IMR-90 (cell line): ENCODE results near the gene POLD1. TPM values are rescaled to one million over a fixed set of nuclear protein-coding genes. Genes with fewer than 3 reads are reported as not detected.

Source experiments
- ATAC-seq: fragments of 200-7000 bp; cut with Tn5 transposase; 2 replicates; pipeline ENCODE4 v1.9.1; 2020; ENCODE audit warnings: low read depth, mild to moderate bottlenecking, moderate library complexity
- BruUV-seq: library from RNA; stranded (reverse); fragments of 400-500 nt; replicated peaks from 2 replicates; lab custom pipeline; 2021; lab: Mats Ljungman, UMichigan
- CTCF ChIA-PET: fragments of 300-600 bp; formaldehyde crosslinking; extraction: SDS; loops from one replicate; lab custom pipeline; 2021; ENCODE audit warnings: antibody characterized with exemption; lab: Yijun Ruan, JAX
- POLR2A ChIA-PET: fragments of 300-600 bp; sonication (Branson Sonifier 250); formaldehyde crosslinking; loops from one replicate; lab custom pipeline; 2022; ENCODE audit warnings: antibody characterized with exemption; ENCODE audit not compliant: unreplicated experiment; lab: Charles Lee
- DNase-seq: peaks from one replicate; pipeline ENCODE4 v3.0.0; 2013
- H2AFZ ChIP-seq: replicated peaks from 2 replicates; pipeline ENCODE3; 2013; ENCODE audit warnings: low read length, mild to moderate bottlenecking; ENCODE audit not compliant: poor library complexity
- H2AK5ac ChIP-seq: 2 replicates; pipeline ENCODE4 v1.6.1; 2013; ENCODE audit warnings: low read depth, low read length, inconsistent platforms
- H2AK9ac ChIP-seq: replicated peaks from 2 replicates; pipeline ENCODE3; 2013; ENCODE audit warnings: mild to moderate bottlenecking, low read depth, low read length, moderate library complexity; ENCODE audit not compliant: poor library complexity
- H2BK120ac ChIP-seq: 2 replicates; pipeline ENCODE4 v1.6.1; 2013; ENCODE audit warnings: low read depth, low read length, inconsistent platforms
- H2BK15ac ChIP-seq: 3 replicates; pipeline ENCODE4 v1.6.1; 2013; ENCODE audit warnings: low read depth, low read length, inconsistent platforms
- H2BK20ac ChIP-seq: 2 replicates; pipeline ENCODE4 v1.6.1; 2013; ENCODE audit warnings: low read depth, mild to moderate bottlenecking, inconsistent platforms, low read length, moderate library complexity
- H2BK5ac ChIP-seq: 2 replicates; pipeline ENCODE4 v1.6.1; 2013; ENCODE audit warnings: mild to moderate bottlenecking, low read depth, low read length, inconsistent platforms; ENCODE audit not compliant: poor library complexity, severe bottlenecking
- H3K14ac ChIP-seq: replicated peaks from 2 replicates; pipeline ENCODE4 v1.6.1; 2013; ENCODE audit warnings: low read depth, low read length, inconsistent platforms
- H3K18ac ChIP-seq: 2 replicates; pipeline ENCODE4 v1.6.1; 2013; ENCODE audit warnings: low read depth, low read length, control low read depth
- H3K23ac ChIP-seq: 2 replicates; pipeline ENCODE4 v1.6.1; 2013; ENCODE audit warnings: low read depth, low read length, inconsistent platforms
- H3K27ac ChIP-seq: 2 replicates; pipeline ENCODE4 v1.5.1; 2013; ENCODE audit warnings: mild to moderate bottlenecking, control low read depth, low read length; ENCODE audit not compliant: insufficient read depth
- H3K27me3 ChIP-seq: 2 replicates; pipeline ENCODE4 v1.6.1; 2013; ENCODE audit warnings: low read length; ENCODE audit not compliant: control insufficient read depth, insufficient read depth
- H3K36me3 ChIP-seq: 2 replicates; pipeline ENCODE4 v1.6.1; 2013; ENCODE audit warnings: low read length, mixed read lengths; ENCODE audit not compliant: control insufficient read depth, insufficient read depth
- H3K4ac ChIP-seq: 2 replicates; pipeline ENCODE4 v1.6.1; 2013; ENCODE audit warnings: low read depth, low read length, inconsistent platforms
- H3K4me1 ChIP-seq: 2 replicates; pipeline ENCODE4 v1.6.1; 2013; ENCODE audit warnings: low read length, mixed read lengths; ENCODE audit not compliant: control insufficient read depth, insufficient read depth
- H3K4me2 ChIP-seq: 2 replicates; pipeline ENCODE4 v1.6.1; 2013; ENCODE audit warnings: low read depth, mild to moderate bottlenecking, control low read depth, low read length, moderate library complexity
- H3K4me3 ChIP-seq: 2 replicates; pipeline ENCODE4 v1.5.1; 2013; ENCODE audit warnings: low read depth, mild to moderate bottlenecking, control low read depth, low read length, moderate library complexity; ENCODE audit not compliant: insufficient read depth
- H3K56ac ChIP-seq: 2 replicates; pipeline ENCODE4 v1.6.1; 2013; ENCODE audit warnings: low read length, inconsistent platforms; ENCODE audit not compliant: insufficient read depth; ENCODE audit errors: extremely low read depth
- H3K79me1 ChIP-seq, 2 experiments: 2 replicates each; pipeline ENCODE4 v1.6.1; 2013; ENCODE audit warnings: low read length in 2 of 2, inconsistent platforms in 1 of 2, low read depth in 1 of 2
- H3K9ac ChIP-seq: 2 replicates; pipeline ENCODE4 v1.6.1; 2013; ENCODE audit warnings: low read depth, low read length, control low read depth
- H3K9me1 ChIP-seq: 2 replicates; pipeline ENCODE4 v1.6.1; 2013; ENCODE audit warnings: low read length, inconsistent platforms; ENCODE audit not compliant: insufficient read depth
- H3K9me3 ChIP-seq: 2 replicates; pipeline ENCODE4 v1.6.1; 2013; ENCODE audit warnings: low read length; ENCODE audit not compliant: control insufficient read depth, insufficient read depth
- H4K20me1 ChIP-seq: 2 replicates; pipeline ENCODE4 v1.6.1; 2013; ENCODE audit warnings: low read length, inconsistent platforms; ENCODE audit not compliant: insufficient read depth
- H4K5ac ChIP-seq: 2 replicates; pipeline ENCODE4 v1.6.1; 2013; ENCODE audit warnings: mild to moderate bottlenecking, low read depth, low read length, control low read depth
- H4K8ac ChIP-seq, 2 experiments: 2 replicates each; pipeline ENCODE4 v1.6.1; 2013; ENCODE audit warnings: low read depth in 2 of 2, low read length in 2 of 2, control low read depth in 1 of 2, inconsistent platforms in 1 of 2
- H4K91ac ChIP-seq: 2 replicates; pipeline ENCODE4 v1.6.1; 2013; ENCODE audit warnings: low read depth, low read length, inconsistent platforms; ENCODE audit not compliant: insufficient read depth
- CEBPB ChIP-seq: IDR thresholded peaks from 2 replicates; pipeline ENCODE4 v1.6.1; 2012; ENCODE audit warnings: low read depth, low read length, improper control_type of control experiment
- CHD1 ChIP-seq: IDR thresholded peaks from 2 replicates; pipeline ENCODE4 v1.6.1; 2012; ENCODE audit warnings: low read depth, low read length, improper control_type of control experiment
- CTCF ChIP-seq: conservative IDR thresholded peaks from 2 replicates; pipeline ENCODE4 v1.5.1; 2012; ENCODE audit warnings: mild to moderate bottlenecking, low read depth, low read length, improper control_type of control experiment
- FOS ChIP-seq: fragments of 150-350 bp; IDR thresholded peaks from 2 replicates; pipeline ENCODE4 v1.6.1; 2016; ENCODE audit warnings: low read depth, low read length
- MAZ ChIP-seq: IDR thresholded peaks from 2 replicates; pipeline ENCODE4 v1.6.1; 2012; ENCODE audit warnings: low read depth, mild to moderate bottlenecking, low read length, improper control_type of control experiment, moderate library complexity, borderline replicate concordance
- MXI1 ChIP-seq: IDR thresholded peaks from 2 replicates; pipeline ENCODE4 v1.6.1; 2012; ENCODE audit warnings: low read depth, mild to moderate bottlenecking, low read length, moderate library complexity, borderline replicate concordance
- NFE2L2 ChIP-seq: fragments of 150-350 bp; IDR thresholded peaks from 2 replicates; pipeline ENCODE4 v1.6.1; 2016; ENCODE audit warnings: low read depth, mild to moderate bottlenecking, low read length
- RCOR1 ChIP-seq: IDR thresholded peaks from 2 replicates; pipeline ENCODE4 v1.6.1; 2012; ENCODE audit warnings: mild to moderate bottlenecking, low read length, improper control_type of control experiment; ENCODE audit not compliant: insufficient replicate concordance
- USF2 ChIP-seq: fragments of 150-350 bp; IDR thresholded peaks from 2 replicates; pipeline ENCODE4 v1.6.1; 2017; ENCODE audit warnings: mild to moderate bottlenecking, antibody characterized with exemption, low read length, low read depth
- WGBS, 2 experiments: methylation state at CpG; one replicate each; pipeline versions ENCODE4 v1.1.5 to v1.1.7; 2013; ENCODE audit warnings: missing lambda C conversion rate in 2 of 2; ENCODE audit not compliant: insufficient read length in 1 of 2; ENCODE audit errors: extremely low coverage in 2 of 2; 5-methylcytosine and 5-hydroxymethylcytosine counted together
- dilution Hi-C: fragments of 300-500 bp; cut with HindIII; formaldehyde crosslinking; loops from one replicate; pipeline ENCODE4 v1.14.3; 2018; ENCODE audit warnings: low sequenced_read_pairs; ENCODE audit not compliant: unreplicated experiment
- in situ Hi-C: fragments of 300-500 bp; cut with MboI; formaldehyde crosslinking; loops from 3 replicates; pipeline ENCODE4 v1.14.3; 2019; ENCODE audit warnings: low sequenced_read_pairs, inconsistent platforms, mixed read lengths
- intact Hi-C: fragments of 100-400 bp; cut with micrococcal nuclease; formaldehyde crosslinking; loops from 2 replicates; pipeline ENCODE4 v1.10.0; 2022
- polyA plus RNA-seq, 3 experiments: library from polyadenylated mRNA; depleted of rRNA; stranded (reverse); fragments of >200 nt; gene quantifications; 2 replicates each; pipeline ENCODE4 v1.2.3, GENCODE V29; 2012; ENCODE audit warnings: low replicate concordance in 1 of 3
- total RNA-seq: library from RNA; depleted of rRNA; stranded (reverse); fragments of >200 nt; gene quantifications from 2 replicates; pipeline ENCODE4 v1.2.3, GENCODE V29; 2012

Gene POLD1
- total and polyA plus RNA-seq, 2 of the 4 experiments (the other 2 are of a cell fraction) = 13.8 to 28.9 TPM

- Histone ChIP-seq H3K4me3 (no peak within 1 kb of the TSS), H2BK20ac (no peak within 1 kb of the TSS), H3K4me2 (no peak within 1 kb of the TSS), H2AK9ac (no peak within 1 kb of the TSS), H3K36me3 (no peaks in the 10 kb centered on the region), H3K18ac (no peak within 1 kb of the TSS), H3K56ac (no peak within 1 kb of the TSS), H4K20me1 (no peaks in the 10 kb centered on the region), H3K79me1 (no peaks in the 10 kb centered on the region), H4K8ac (no peak within 1 kb of the TSS), H3K4ac (no peak within 1 kb of the TSS), H4K5ac (no peak within 1 kb of the TSS), H3K23ac (no peak within 1 kb of the TSS), H4K91ac (no peak within 1 kb of the TSS), H2BK120ac (no peak within 1 kb of the TSS), H3K14ac (no peak within 1 kb of the TSS), H3K27ac (no peak within 1 kb of the TSS), H3K27me3 (peaks cover 3% of the 10 kb centered on the region; the same call in 1 of the 2 replicates), H2AK5ac (no peak within 1 kb of the TSS), H3K9me1 (no peaks in the 10 kb centered on the region), H2BK15ac (no peak within 1 kb of the TSS), H3K9ac (no peak within 1 kb of the TSS), H2AFZ (peak within 1 kb of the TSS; percentile 63), H3K4me1 (no peaks in the 10 kb centered on the region), H3K9me3 (no peaks in the 10 kb centered on the region), H2BK5ac (no peak within 1 kb of the TSS)
- DNase-seq (no peak), ATAC-seq (no peak)
- ChIA-PET POLR2A (no interaction called here), CTCF (interaction anchor here (0.6 kb wide), 1 partner anchor 100 kb away, joined by 7 read pairs; no protein-coding TSS in a partner anchor)
- no peak for TF ChIP-seq USF2
- no peak for TF ChIP-seq CEBPB
- TF ChIP-seq CHD1 = no peak
- no peak for TF ChIP-seq MAZ
- no peak for TF ChIP-seq RCOR1
- TF ChIP-seq FOS = no peak
- no peak for TF ChIP-seq NFE2L2
- TF ChIP-seq CTCF = no peak
- TF ChIP-seq MXI1 = no peak
- no CpG with 5 or more reads among the region's 11 CpGs for WGBS, 2 experiments
- in situ Hi-C loops (loop anchor here (5.0 to 10.0 kb wide), 3 partner anchors 97 to 559 kb away; no protein-coding TSS in a partner anchor), intact Hi-C loops (loop anchor here (5.0 kb wide), 1 partner anchor 112 kb away; the partner anchor contains the start of genes EMC10 and GARIN5A), dilution Hi-C loops (no loop called here)
- no TSS peak for BruUV-seq
These were observed 18.5 kb upstream of the POLD1 start, which contains the start of gene NAPSA for GRCh38 chr19:50365434-50366306. Gene NAPSA (minus strand): TSS chr19:50365639. CDS start chr19:50365621, 18 bp downstream.
